Fibroblast of lung (primary cell): ENCODE data around the gene ZDHHC5. TPM values are rescaled to one million over a fixed set of nuclear protein-coding genes. Genes with fewer than 3 reads are reported as not detected.

Experiments used
- DNase-seq, 2 donors: peaks; one replicate each; pipeline versions ENCODE4 v3.0.0 to v3.0.0-alpha.2; 2010; ENCODE audit warnings: low read depth in 2 of 2
- H2AFZ ChIP-seq: 2 replicates; pipeline ENCODE4 v1.5.1; 2012; ENCODE audit warnings: low read length, control low read depth, inconsistent platforms
- H3K27ac ChIP-seq: 2 replicates; pipeline ENCODE4 v1.5.1; 2011; ENCODE audit warnings: low read length, control low read depth; ENCODE audit not compliant: insufficient read depth
- H3K27me3 ChIP-seq: 2 replicates; pipeline ENCODE4 v1.5.1; 2011; ENCODE audit warnings: mild to moderate bottlenecking, low read length; ENCODE audit not compliant: control insufficient read depth, insufficient read depth
- H3K36me3 ChIP-seq: 2 replicates; pipeline ENCODE4 v1.5.1; 2011; ENCODE audit warnings: low read length; ENCODE audit not compliant: control insufficient read depth, insufficient read depth
- H3K4me1 ChIP-seq: 2 replicates; pipeline ENCODE4 v1.5.1; 2011; ENCODE audit warnings: low read length; ENCODE audit not compliant: control insufficient read depth, insufficient read depth; ENCODE audit errors: extremely low read depth
- H3K4me2 ChIP-seq: 2 replicates; pipeline ENCODE4 v1.5.1; 2011; ENCODE audit warnings: low read length, control low read depth; ENCODE audit not compliant: insufficient read depth; ENCODE audit errors: extremely low read depth
- H3K4me3 ChIP-seq, 4 experiments: fragments of 200-600 bp in 1 of 4; sonication (generic) in 1 of 4; replicated peaks in 1 of 4; 2 replicates each; pipeline ENCODE4 v1.5.1; 2011 to 2016; ENCODE audit warnings: low read length in 4 of 4, low read depth in 3 of 4, mild to moderate bottlenecking in 3 of 4, control low read depth in 2 of 4, inconsistent platforms in 1 of 4, mixed read lengths in 1 of 4; ENCODE audit not compliant: insufficient read depth in 1 of 4; ENCODE audit errors: control extremely low read depth in 1 of 4
- H3K79me2 ChIP-seq: 2 replicates; pipeline ENCODE4 v1.5.1; 2012; ENCODE audit warnings: mild to moderate bottlenecking, low read length, inconsistent platforms; ENCODE audit not compliant: control insufficient read depth, insufficient read depth
- H3K9ac ChIP-seq: 2 replicates; pipeline ENCODE4 v1.5.1; 2011; ENCODE audit warnings: mild to moderate bottlenecking, low read length, control low read depth; ENCODE audit not compliant: insufficient read depth
- H3K9me3 ChIP-seq: 2 replicates; pipeline ENCODE4 v1.5.1; 2012; ENCODE audit warnings: low read depth, low read length; ENCODE audit not compliant: control insufficient read depth, insufficient read depth
- H4K20me1 ChIP-seq: 2 replicates; pipeline ENCODE4 v1.5.1; 2011; ENCODE audit warnings: low read length; ENCODE audit not compliant: control insufficient read depth, insufficient read depth; ENCODE audit errors: extremely low read depth
- EZH2 ChIP-seq: IDR thresholded peaks from 2 replicates; pipeline ENCODE4 v1.5.1; 2012; ENCODE audit warnings: low read length, control low read depth, mild to moderate bottlenecking; ENCODE audit errors: missing control alignments
- polyA plus RNA-seq, 2 donors: library from polyadenylated mRNA; depleted of rRNA in 1 of 2; stranded (reverse) in 1 of 2; unstranded in 1 of 2; fragments of >200 nt; gene quantifications; 2 replicates each; pipeline ENCODE4 v1.2.1, GENCODE V29; 2011 to 2012; ENCODE audit warnings: missing spikeins in 1 of 2
- total RNA-seq: library from RNA; depleted of rRNA; stranded (reverse); fragments of >200 nt; gene quantifications from 2 replicates; pipeline ENCODE4 v1.2.1, GENCODE V29; 2014
- TF ChIP-seq, protein P1 (sequence below), 2 donors: IDR thresholded peaks in 1 of 2; conservative IDR thresholded peaks in 1 of 2; 1 replicate in 1 of 2; 2 replicates in 1 of 2; pipeline ENCODE4 v1.5.1; 2011 to 2012; ENCODE audit warnings: low read length in 2 of 2, control low read depth in 1 of 2, inconsistent platforms in 1 of 2, low read depth in 1 of 2, mild to moderate bottlenecking in 1 of 2

Gene ZDHHC5
- total and polyA plus RNA-seq, 2 donors (not counting 1 experiment from before 2014, with no cell fraction given), result 33.9 to 58.9 TPM

DNA sequence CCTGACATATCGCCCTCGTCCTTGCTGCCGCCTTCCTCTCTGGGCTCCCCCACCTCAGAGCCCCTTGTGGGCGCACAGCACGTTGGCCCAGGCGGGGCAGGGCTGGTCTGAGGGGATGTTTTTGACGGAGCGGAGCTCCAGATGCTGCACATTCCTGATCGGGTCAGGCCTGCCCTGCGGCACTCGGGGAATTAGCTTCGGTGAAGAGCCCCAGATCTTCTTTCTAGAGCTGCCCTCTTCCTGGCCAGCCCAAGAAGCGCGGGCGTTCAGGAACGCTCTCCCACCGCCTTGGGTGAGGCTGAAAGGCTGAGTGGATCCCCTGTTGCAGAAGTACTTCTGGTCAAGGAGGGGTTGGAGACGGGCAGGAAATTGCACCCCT is 30.3 kb upstream of the ZDHHC5 start:
- H3K79me2 ChIP-seq, result peaks cover 33% of the 10 kb centered on the region
- no peak for DNase-seq
- H3K9me3 ChIP-seq, result no peaks in the 10 kb centered on the region

DNA sequence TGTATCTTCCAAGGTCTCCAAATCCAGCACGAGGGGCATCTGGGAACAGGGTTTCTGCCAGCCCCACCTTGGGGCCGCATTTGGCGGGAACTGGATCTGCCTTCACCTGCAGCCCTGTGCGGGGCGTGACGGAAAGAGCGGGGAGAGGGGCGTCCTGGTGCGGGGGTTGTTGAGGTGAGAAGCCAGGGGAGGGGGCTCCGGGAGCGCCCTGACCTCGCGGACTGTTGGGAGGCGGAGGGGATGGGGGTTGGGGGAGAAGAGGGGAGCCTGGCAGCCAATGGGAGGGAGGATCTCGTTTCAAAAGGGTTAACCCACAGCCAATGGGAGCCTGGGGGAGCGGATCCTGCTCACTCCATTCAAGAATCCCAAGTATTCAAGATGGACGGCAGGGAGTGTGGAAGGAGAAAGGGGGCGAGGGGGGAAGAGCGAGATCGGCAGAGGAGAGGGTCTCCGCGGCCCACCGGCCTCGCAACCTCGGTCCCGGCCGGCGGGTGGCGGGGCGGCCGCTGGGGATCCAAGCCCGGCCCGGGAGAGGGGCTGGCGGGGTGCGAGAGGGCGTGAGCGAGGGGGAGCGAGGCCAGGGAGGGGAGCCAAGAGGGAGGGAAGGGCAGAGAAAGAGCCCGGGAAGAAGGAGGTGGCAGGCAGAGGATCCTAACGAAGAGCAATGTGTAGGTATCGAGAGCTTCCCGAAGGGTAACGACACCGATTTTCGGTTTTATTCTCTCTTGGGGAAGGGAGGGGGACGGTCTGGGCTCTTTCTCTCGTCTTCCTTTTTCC is 29.7 kb upstream of the ZDHHC5 start:
- H4K20me1 ChIP-seq, result no peaks in the 10 kb centered on the region
- H3K27ac ChIP-seq, result peak overlapping the region; percentile 93
- peaks cover 34% of the 10 kb centered on the region for H3K79me2 ChIP-seq
- no peaks in the 10 kb centered on the region for H3K9me3 ChIP-seq
- H3K4me2 ChIP-seq, result peak overlapping the region; percentile 99
- H3K9ac ChIP-seq, result peak overlapping the region; percentile 86
- peaks cover 12% of the 10 kb centered on the region for H3K4me1 ChIP-seq
- H3K27me3 ChIP-seq, result peaks cover 6% of the 10 kb centered on the region
- DNase-seq, result peak; percentile 84 to 85
- peak overlapping the region; percentile 86 to 93 (median 89) for H3K4me3 ChIP-seq
- H3K36me3 ChIP-seq, result no peaks in the 10 kb centered on the region
- peak overlapping the region; percentile 94 for H2AFZ ChIP-seq
- TF ChIP-seq, protein P1, sequence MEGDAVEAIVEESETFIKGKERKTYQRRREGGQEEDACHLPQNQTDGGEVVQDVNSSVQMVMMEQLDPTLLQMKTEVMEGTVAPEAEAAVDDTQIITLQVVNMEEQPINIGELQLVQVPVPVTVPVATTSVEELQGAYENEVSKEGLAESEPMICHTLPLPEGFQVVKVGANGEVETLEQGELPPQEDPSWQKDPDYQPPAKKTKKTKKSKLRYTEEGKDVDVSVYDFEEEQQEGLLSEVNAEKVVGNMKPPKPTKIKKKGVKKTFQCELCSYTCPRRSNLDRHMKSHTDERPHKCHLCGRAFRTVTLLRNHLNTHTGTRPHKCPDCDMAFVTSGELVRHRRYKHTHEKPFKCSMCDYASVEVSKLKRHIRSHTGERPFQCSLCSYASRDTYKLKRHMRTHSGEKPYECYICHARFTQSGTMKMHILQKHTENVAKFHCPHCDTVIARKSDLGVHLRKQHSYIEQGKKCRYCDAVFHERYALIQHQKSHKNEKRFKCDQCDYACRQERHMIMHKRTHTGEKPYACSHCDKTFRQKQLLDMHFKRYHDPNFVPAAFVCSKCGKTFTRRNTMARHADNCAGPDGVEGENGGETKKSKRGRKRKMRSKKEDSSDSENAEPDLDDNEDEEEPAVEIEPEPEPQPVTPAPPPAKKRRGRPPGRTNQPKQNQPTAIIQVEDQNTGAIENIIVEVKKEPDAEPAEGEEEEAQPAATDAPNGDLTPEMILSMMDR (conservative IDR thresholded peaks at IDR 0.05 in 1 of 2, IDR thresholded peaks at IDR 0.05 in 1 of 2; ENCODE audit: low read depth in 1 of 2, low read length in 2 of 2), result no peak
- no peak for TF ChIP-seq EZH2

More for the DNA sequence above, 30.3 kb upstream of the ZDHHC5 start:
- no peaks in the 10 kb centered on the region for H4K20me1 ChIP-seq
- H3K36me3 ChIP-seq, result no peaks in the 10 kb centered on the region
- H3K9ac ChIP-seq, result no peak overlapping the region
- H3K4me3 ChIP-seq, result peak overlapping the region; percentile 86 to 93 (median 89)
- TF ChIP-seq, protein P1 (conservative IDR thresholded peaks at IDR 0.05 in 1 of 2, IDR thresholded peaks at IDR 0.05 in 1 of 2; ENCODE audit: low read depth in 1 of 2, low read length in 2 of 2), result no peak
- TF ChIP-seq EZH2, result no peak
- H3K4me1 ChIP-seq, result peaks cover 12% of the 10 kb centered on the region
- H3K27ac ChIP-seq, result peak overlapping the region; percentile 93
- H3K27me3 ChIP-seq, result peaks cover 6% of the 10 kb centered on the region
- H3K4me2 ChIP-seq, result peak overlapping the region; percentile 95
- peak overlapping the region; percentile 94 for H2AFZ ChIP-seq

DNA sequence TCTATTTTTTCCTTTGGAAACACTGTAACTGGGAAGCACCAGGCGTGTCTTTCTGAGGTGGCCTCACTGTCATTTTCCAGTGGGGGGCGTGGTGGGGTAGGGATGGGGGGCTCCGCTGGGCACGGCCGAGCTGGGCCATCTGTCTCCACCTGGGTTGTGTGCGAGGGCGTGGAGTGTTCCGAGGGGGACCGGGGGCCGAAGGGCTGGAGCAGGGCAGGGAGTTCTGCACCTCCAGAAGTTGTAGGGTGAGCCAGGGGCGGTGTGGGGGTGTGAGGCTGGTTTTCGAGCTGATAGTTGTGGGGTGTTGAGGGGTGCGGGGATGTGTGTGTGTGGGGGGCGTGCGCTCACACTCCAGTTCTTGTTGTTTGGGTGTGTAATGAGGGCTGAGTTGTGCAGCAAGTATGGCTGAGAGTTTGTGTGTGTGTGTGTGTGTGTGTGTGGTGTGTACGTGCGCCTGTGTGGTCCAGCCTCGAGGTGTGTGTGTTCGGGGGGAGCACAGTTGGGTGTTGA is 29.0 kb upstream of the ZDHHC5 start:
- DNase-seq, result no peak
- Histone ChIP-seq H3K4me1 (peaks cover 12% of the 10 kb centered on the region), H3K9me3 (no peaks in the 10 kb centered on the region), H3K27me3 (peaks cover 4% of the 10 kb centered on the region), H2AFZ (no peak overlapping the region), H3K36me3 (no peaks in the 10 kb centered on the region), H3K27ac (peak overlapping the region; percentile 93), H3K4me3 (peak overlapping the region; percentile 86 to 93 (median 89)), H3K79me2 (peaks cover 34% of the 10 kb centered on the region), H3K4me2 (peak overlapping the region; percentile 99), H4K20me1 (no peaks in the 10 kb centered on the region), H3K9ac (peak overlapping the region; percentile 86)
- TF ChIP-seq, protein P1 (conservative IDR thresholded peaks at IDR 0.05 in 1 of 2, IDR thresholded peaks at IDR 0.05 in 1 of 2; ENCODE audit: low read depth in 1 of 2, low read length in 2 of 2), result no peak
- no peak for TF ChIP-seq EZH2
